HG03521 (cell line): ENCODE measurements around the gene IRAK4.

Experiments
- ATAC-seq: cut with Tn5 transposase; IDR thresholded peaks from one replicate; pipeline ENCODE4 v1.9.1; 2021; ENCODE audit warnings: mild to moderate bottlenecking, moderate library complexity; ENCODE audit not compliant: unreplicated experiment

Gene IRAK4

DNA sequence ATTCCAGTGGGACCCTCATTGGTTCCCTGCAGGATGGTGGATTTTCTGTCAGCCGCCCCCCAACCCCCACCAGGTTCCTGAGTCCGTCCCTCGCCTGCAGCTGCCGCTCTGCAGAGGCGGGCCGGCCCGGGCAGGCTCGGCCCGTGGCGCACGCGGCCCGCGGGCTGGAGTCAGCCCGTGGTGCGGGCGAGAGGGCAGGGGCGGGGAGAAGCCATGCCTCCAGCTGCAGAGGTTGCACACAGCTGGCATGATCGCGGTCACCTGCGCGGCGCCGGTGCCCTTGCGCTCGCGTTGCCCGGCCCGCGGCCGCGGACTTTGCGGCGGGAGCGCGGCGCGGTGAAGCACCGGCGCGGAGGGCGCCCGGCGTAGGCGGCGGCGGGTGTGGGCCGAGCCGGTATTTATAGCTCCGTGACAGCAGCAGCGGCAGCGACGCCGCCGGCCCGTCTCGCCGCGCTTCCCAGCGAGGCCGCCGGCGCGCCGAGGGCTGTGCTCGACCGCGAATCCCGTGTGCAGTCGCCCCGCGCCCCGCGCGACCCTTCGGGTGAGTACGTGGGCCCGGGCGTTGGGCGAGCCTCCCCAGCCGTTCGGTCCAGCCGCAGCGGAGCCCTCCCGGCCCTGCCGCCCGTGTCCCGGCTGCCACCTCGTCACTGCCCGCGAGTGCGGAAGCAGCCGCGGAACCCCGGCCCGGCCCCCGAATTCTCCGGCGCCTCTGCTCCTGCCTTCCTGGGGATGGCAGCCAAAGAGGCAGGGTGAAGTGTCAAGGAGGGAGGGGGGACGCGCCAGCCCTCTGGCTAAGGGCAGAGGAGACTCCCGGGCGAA, 77.1 kb downstream of the IRAK4 start, which contains the start of gene TMEM117:
TMEM117 (plus strand) TSS at position 426 of the 819 bp plus-strand sequence.
- peak; percentile 76 for ATAC-seq

- ATAC-seq, result no peak
Observed at GRCh38 chr12:43836475-43836989, 77.8 kb downstream of the IRAK4 start.
